ENCODE measurements around the gene TNFAIP8L2.

Gene TNFAIP8L2

DNA sequence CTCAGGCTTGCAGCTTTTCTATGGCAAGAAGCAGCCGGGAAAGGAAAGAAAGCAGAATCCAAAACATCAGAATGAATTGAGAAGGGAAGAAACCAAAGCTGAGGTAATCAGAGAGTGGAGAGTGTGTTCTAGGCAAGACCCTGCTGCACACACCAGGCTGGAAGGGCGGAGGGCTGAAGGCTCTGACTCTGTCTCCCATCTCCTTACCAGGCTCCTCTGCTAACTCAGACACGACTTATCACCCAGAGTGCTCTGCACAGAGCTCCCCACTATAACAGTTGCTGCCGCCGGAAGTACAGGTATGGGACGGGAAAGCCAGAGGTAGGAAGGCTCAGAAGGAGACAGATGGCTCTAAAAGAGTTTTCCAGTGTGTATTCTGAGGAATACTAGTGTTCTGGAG lies 10.7 kb downstream of the TNFAIP8L2 start:
- DNase-seq (ENCODE audit: low read depth in 2 of 2), result no peak
- H3K4me3 ChIP-seq (replicated peaks in 1 of 2; ENCODE audit: low read depth in 2 of 2, low read length in 2 of 2), result peak overlapping the region in 1 of 2 donors; percentile 67
- TF ChIP-seq, protein P1, sequence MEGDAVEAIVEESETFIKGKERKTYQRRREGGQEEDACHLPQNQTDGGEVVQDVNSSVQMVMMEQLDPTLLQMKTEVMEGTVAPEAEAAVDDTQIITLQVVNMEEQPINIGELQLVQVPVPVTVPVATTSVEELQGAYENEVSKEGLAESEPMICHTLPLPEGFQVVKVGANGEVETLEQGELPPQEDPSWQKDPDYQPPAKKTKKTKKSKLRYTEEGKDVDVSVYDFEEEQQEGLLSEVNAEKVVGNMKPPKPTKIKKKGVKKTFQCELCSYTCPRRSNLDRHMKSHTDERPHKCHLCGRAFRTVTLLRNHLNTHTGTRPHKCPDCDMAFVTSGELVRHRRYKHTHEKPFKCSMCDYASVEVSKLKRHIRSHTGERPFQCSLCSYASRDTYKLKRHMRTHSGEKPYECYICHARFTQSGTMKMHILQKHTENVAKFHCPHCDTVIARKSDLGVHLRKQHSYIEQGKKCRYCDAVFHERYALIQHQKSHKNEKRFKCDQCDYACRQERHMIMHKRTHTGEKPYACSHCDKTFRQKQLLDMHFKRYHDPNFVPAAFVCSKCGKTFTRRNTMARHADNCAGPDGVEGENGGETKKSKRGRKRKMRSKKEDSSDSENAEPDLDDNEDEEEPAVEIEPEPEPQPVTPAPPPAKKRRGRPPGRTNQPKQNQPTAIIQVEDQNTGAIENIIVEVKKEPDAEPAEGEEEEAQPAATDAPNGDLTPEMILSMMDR (IDR thresholded peaks at IDR 0.05; ENCODE audit: low read depth, low read length), result no peak

DNA sequence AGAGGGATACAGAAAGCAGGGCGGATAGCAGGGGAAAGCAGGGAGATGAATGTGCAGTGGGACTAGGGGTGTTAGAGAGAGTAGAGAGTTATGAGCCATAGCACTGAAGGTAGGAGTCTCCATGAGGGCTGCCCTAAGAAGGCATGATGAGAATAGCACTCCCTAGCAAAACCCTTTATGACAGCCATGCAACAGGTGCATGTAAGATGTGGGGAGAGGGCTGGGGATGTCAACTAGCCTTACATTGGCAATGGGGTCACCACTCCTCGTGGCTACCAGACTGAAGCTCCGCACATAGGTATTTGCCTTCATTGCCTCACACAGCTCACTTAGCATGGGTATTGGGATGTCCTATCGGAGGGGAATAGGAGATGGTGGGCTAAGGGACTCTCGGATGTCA lies 14.7 kb downstream of the TNFAIP8L2 start:
- TF ChIP-seq, protein P1 (IDR thresholded peaks at IDR 0.05; ENCODE audit: low read depth, low read length), result no peak
- no peak overlapping the region for H3K4me3 ChIP-seq (replicated peaks in 1 of 2; ENCODE audit: low read depth in 2 of 2, low read length in 2 of 2)
- DNase-seq (ENCODE audit: low read depth in 2 of 2), result no peak

GRCh38 chr1:151175041-151175741 lies 18.7 kb downstream of the TNFAIP8L2 start:
- no peak overlapping the region for H3K4me3 ChIP-seq (replicated peaks in 1 of 2; ENCODE audit: low read depth in 2 of 2, low read length in 2 of 2)
- peak in 1 of 2 donors; percentile 63 for DNase-seq (ENCODE audit: low read depth in 2 of 2)
- TF ChIP-seq, protein P1 (IDR thresholded peaks at IDR 0.05; ENCODE audit: low read depth, low read length), result no peak

- peak; percentile 27 to 30 for DNase-seq (ENCODE audit: low read depth in 2 of 2)
- TF ChIP-seq, protein P1 (IDR thresholded peaks at IDR 0.05; ENCODE audit: low read depth, low read length), result peak; percentile 65
Measured at GRCh38 chr1:151175863-151176262, 19.4 kb downstream of the TNFAIP8L2 start, which contains the start of gene TMOD4. TMOD4 (minus strand) TSS chr1:151175981; CDS start chr1:151174875, 1,106 bp downstream.

DNA sequence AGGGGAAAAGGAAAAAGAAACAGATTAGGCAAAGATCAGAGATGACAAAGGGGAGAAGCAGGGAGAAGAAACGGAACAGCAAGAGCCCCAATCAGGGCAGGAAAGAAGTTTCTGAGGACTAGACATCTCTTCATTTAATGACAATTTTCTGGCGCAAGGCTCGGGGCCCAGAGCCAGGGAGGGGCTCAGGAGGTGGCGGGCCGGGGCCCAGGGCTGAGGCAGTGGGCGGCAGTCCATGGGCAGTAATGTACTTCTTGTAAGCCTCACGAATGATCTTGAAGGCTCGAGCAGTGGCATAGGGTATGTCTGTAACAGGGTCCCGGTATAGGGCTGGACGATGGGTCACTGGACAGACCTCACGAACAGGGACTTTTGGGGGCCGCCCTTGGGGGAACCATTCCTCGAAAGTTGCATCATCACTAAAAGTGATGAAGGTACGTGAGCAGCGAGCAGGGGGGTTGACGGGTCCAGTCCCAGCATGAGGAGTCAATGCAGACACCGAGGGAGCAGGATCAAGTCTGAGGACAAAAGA lies 20.1 kb downstream of the TNFAIP8L2 start:
- TF ChIP-seq, protein P1 (IDR thresholded peaks at IDR 0.05; ENCODE audit: low read depth, low read length), result no peak
- DNase-seq (ENCODE audit: low read depth in 2 of 2), result no peak
- H3K4me3 ChIP-seq (replicated peaks in 1 of 2; ENCODE audit: low read depth in 2 of 2, low read length in 2 of 2), result no peak overlapping the region

More at GRCh38 chr1:151175863-151176262, 19.4 kb downstream of the TNFAIP8L2 start, which contains the start of gene TMOD4:
- H3K4me3 ChIP-seq (replicated peaks in 1 of 2; ENCODE audit: low read depth in 2 of 2, low read length in 2 of 2), result no peak within 1 kb of the TSS

DNA sequence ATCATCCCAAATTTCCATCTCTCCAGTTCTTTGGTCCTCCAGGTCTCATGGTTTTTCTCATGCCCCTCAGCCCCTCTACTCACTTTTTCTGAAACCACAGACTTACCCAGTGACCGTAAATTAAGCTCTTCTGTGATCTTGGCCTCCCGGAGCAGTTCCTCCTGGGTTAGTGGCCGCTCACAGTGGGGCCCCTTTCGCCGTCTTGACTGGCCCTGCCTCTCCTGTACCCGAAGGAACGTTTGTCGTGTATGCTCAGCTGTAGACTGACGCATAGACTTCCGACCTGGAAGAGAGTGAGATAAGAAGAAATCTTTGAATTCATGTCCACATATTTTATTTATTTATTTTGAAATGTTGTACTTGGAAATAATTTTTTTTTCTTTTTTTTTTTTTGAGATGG lies 27.8 kb downstream of the TNFAIP8L2 start:
- TF ChIP-seq, protein P1 (IDR thresholded peaks at IDR 0.05; ENCODE audit: low read depth, low read length), result no peak
- no peak overlapping the region for H3K4me3 ChIP-seq (replicated peaks in 1 of 2; ENCODE audit: low read depth in 2 of 2, low read length in 2 of 2)

More for the DNA sequence above, 27.8 kb downstream of the TNFAIP8L2 start:
- DNase-seq (ENCODE audit: low read depth in 2 of 2), result no peak
